Liver (tissue), 9 donors: ENCODE measurements around the gene SF3B1. TPM values are rescaled to one million over a fixed set of nuclear protein-coding genes. Genes with fewer than 3 reads are reported as not detected.
"Not testable (repeated sequence)": the region's sequence is repeated elsewhere in the genome, so short reads cannot be mapped to it uniquely, and the experiment has no call there.

ENCODE experiments used
- DNase-seq: peaks from one replicate; pipeline ENCODE4 v3.0.0-alpha.2; 2017; ENCODE audit warnings: low spot score
- H3K27ac ChIP-seq, 2 donors: one replicate each; pipeline ENCODE4 v1.7.0; 2013; ENCODE audit warnings: inconsistent platforms in 2 of 2, low read length in 2 of 2, control low read depth in 1 of 2, low read depth in 1 of 2, mild to moderate bottlenecking in 1 of 2
- H3K27me3 ChIP-seq, 4 donors: one replicate each; pipeline versions ENCODE4 v1.6.1 to v1.7.0; 2013; ENCODE audit warnings: low read length in 3 of 4, inconsistent platforms in 1 of 4, mild to moderate bottlenecking in 1 of 4, moderate library complexity in 1 of 4; ENCODE audit not compliant: control insufficient read depth in 4 of 4, insufficient read depth in 4 of 4
- H3K36me3 ChIP-seq, 4 donors: one replicate each; pipeline versions ENCODE4 v1.6.1 to v1.7.0; 2013; ENCODE audit warnings: low read length in 3 of 4, mild to moderate bottlenecking in 3 of 4, low read depth in 1 of 4, moderate library complexity in 1 of 4; ENCODE audit not compliant: control insufficient read depth in 4 of 4, insufficient read depth in 3 of 4
- H3K4me1 ChIP-seq, 4 donors: one replicate each; pipeline versions ENCODE4 v1.6.1 to v1.7.0; 2013; ENCODE audit warnings: low read length in 3 of 4, mild to moderate bottlenecking in 3 of 4, moderate library complexity in 1 of 4; ENCODE audit not compliant: control insufficient read depth in 4 of 4, insufficient read depth in 4 of 4
- H3K4me3 ChIP-seq, 3 donors: one replicate each; pipeline versions ENCODE4 v1.6.1 to v1.7.0; 2013; ENCODE audit warnings: low read length in 3 of 3, control low read depth in 1 of 3, low read depth in 1 of 3, mild to moderate bottlenecking in 1 of 3
- H3K9ac ChIP-seq, 2 donors: one replicate each; pipeline ENCODE4 v1.7.0; 2013; ENCODE audit warnings: low read length in 2 of 2, mild to moderate bottlenecking in 2 of 2, moderate library complexity in 2 of 2, control low read depth in 1 of 2, low read depth in 1 of 2
- H3K9me3 ChIP-seq, 4 donors: one replicate each; pipeline versions ENCODE4 v1.6.1 to v1.7.0; 2013; ENCODE audit warnings: low read length in 3 of 4; ENCODE audit not compliant: control insufficient read depth in 4 of 4
- ATF3 ChIP-seq: IDR thresholded peaks from 2 replicates; pipeline ENCODE4 v1.6.1; 2016; ENCODE audit warnings: antibody characterized with exemption
- EGR1 ChIP-seq, 2 donors: IDR thresholded peaks; 2 replicates each; pipeline ENCODE4 v1.6.1; 2016 to 2018; ENCODE audit warnings: antibody characterized with exemption in 2 of 2, low read depth in 2 of 2
- FOXA2 ChIP-seq: IDR thresholded peaks from 2 replicates; pipeline ENCODE4 v1.6.1; 2016; ENCODE audit warnings: antibody characterized with exemption
- JUND ChIP-seq, 2 donors: IDR thresholded peaks; 2 replicates each; pipeline ENCODE4 v1.6.1; 2016; ENCODE audit warnings: antibody characterized with exemption in 2 of 2
- NR2F2 ChIP-seq: IDR thresholded peaks from 2 replicates; pipeline ENCODE4 v1.6.1; 2016; ENCODE audit warnings: antibody characterized with exemption
- RAD21 ChIP-seq, 2 donors: IDR thresholded peaks; 2 replicates each; pipeline ENCODE4 v1.6.1; 2016; ENCODE audit warnings: antibody characterized with exemption in 2 of 2, mild to moderate bottlenecking in 2 of 2
- RXRA ChIP-seq, 2 donors: IDR thresholded peaks; 2 replicates each; pipeline ENCODE4 v1.6.1; 2017 to 2018; ENCODE audit warnings: antibody characterized with exemption in 2 of 2, mild to moderate bottlenecking in 1 of 2
- TAF1 ChIP-seq: conservative IDR thresholded peaks from 2 replicates; pipeline ENCODE4 v1.6.1; 2016; ENCODE audit warnings: antibody characterized with exemption, mild to moderate bottlenecking
- ZBTB33 ChIP-seq: IDR thresholded peaks from 2 replicates; pipeline ENCODE4 v1.6.1; 2016; ENCODE audit warnings: antibody characterized with exemption
- WGBS: extraction: QIAGEN DNeasy Blood & Tissue Kit; methylation state at CpG from one replicate; pipeline ENCODE4 v1.1.7; 2013; 5-methylcytosine and 5-hydroxymethylcytosine counted together
- polyA plus RNA-seq, 2 donors: library from polyadenylated mRNA; stranded (reverse) in 1 of 2; unstranded in 1 of 2; fragments of 200-250 nt in 1 of 2; fragments of >200 nt in 1 of 2; fragmentation: Nextera tagmentation in 1 of 2; extraction: Ambion mirVana in 1 of 2; gene quantifications; one replicate each; pipeline versions ENCODE4 v1.2.1 to v1.2.3, GENCODE V29; 2013 to 2015
- total RNA-seq, 2 donors: library from RNA; depleted of rRNA; stranded (reverse); fragments of >200 nt; gene quantifications; one replicate each; pipeline ENCODE4 v1.2.3, GENCODE V29; 2014
- donor health status: healthy.
- donor health status: healthy.
- donor health status: healthy.
- donor health status: healthy.
- donor health status: healthy.

Gene SF3B1
- total and polyA plus RNA-seq, 4 donors: 44.1 to 180 (median 139) TPM

- H3K4me1 ChIP-seq: peaks cover 2 to 25% (median 8%) of the 10 kb centered on the region in 4 donors
- H3K27ac ChIP-seq: peak overlapping the region; percentile 100
- no peaks in the 10 kb centered on the region for H3K9me3 ChIP-seq
- H3K9ac ChIP-seq: peak overlapping the region; percentile 90 to 97
- WGBS: under 1% methylated on average over 11 of the region's 11 CpGs
- DNase-seq: no peak
- TF ChIP-seq TAF1 (peak; percentile 87), FOXA2 (peak; percentile 18), NR2F2 (peak; percentile 16), RAD21 (IDR thresholded peaks at IDR 0.05) (peak; percentile 34 to 37), ZBTB33 (no peak), RXRA (IDR thresholded peaks at IDR 0.05) (peak in 1 of 2 donors; percentile 74)
- H3K27me3 ChIP-seq: no peaks in the 10 kb centered on the region
- H3K4me3 ChIP-seq: peak overlapping the region; percentile 44 to 81 (median 70)
- H3K36me3 ChIP-seq: no peaks in the 10 kb centered on the region
These were observed 17.9 kb upstream of the SF3B1 start for GRCh38 chr2:197452754-197453122.

- H3K27me3 ChIP-seq, DNase-seq, H3K9me3 ChIP-seq, H3K9ac ChIP-seq, H3K27ac ChIP-seq, H3K4me3 ChIP-seq, H3K36me3 ChIP-seq: not testable (repeated sequence)
- peaks cover 0 to 25% (median 8%) of the 10 kb centered on the region in 4 donors for H3K4me1 ChIP-seq
- 91% methylated on average over 6 of the region's 6 CpGs for WGBS
These were observed 16.1 kb upstream of the SF3B1 start for GRCh38 chr2:197450935-197451358.

DNA sequence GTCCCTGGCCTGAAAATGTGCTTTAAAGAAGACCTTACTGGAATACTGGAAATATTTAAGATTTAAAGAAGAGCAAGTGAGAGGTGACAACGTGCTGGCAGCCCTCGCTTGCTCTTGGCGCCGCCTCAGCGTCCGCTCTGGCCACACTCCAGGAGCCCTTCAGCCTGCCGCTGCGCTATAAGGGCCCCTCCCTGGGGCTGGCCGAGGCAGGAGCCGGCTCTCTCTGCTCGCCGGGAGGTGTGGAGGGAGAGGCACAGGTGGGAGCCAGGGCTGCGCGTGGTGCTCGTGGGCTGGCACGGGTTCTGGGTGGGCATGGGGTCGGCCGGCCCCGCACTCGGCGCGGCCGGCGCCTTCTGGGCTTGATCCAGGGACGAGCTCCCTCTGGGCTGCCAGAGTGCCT, 15.6 kb upstream of the SF3B1 start:
- H3K4me1 ChIP-seq: peaks cover 0 to 20% (median 8%) of the 10 kb centered on the region in 4 donors
- no peaks in the 10 kb centered on the region for H3K27me3 ChIP-seq
- H3K9ac ChIP-seq: no peak overlapping the region
- H3K4me3 ChIP-seq: no peak overlapping the region
- no peaks in the 10 kb centered on the region for H3K36me3 ChIP-seq
- no peak for TF ChIP-seq EGR1 (IDR thresholded peaks at IDR 0.05; ENCODE audit: low read depth in 2 of 2)
- 90% methylated on average over 25 of the region's 25 CpGs for WGBS
- H3K27ac ChIP-seq: no peak overlapping the region
- no peak for DNase-seq
- no peaks in the 10 kb centered on the region for H3K9me3 ChIP-seq

DNA sequence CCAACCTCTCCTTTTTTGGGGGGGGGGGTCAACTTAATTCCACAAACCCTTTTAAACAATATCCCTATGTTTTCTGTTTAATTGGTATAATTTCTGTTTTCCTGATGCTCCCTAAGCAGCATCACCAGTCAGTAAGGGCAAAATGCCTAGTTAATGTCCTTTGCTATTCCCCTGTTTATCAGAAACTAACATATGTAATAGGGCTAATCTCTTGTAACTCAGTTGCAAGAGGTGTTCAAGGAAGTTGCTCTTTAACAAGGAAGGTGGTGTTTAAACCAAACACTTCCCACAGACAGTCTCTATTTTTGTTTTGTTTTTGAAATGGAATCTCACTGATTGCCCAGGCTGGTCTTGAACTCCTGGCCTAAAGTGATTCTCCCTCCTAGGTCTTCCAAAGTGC, 12.0 kb upstream of the SF3B1 start:
- H3K36me3 ChIP-seq: no peaks in the 10 kb centered on the region
- H3K27ac ChIP-seq: no peak overlapping the region
- H3K4me1 ChIP-seq: peaks cover 0 to 2% (median 1%) of the 10 kb centered on the region in 4 donors
- no peak overlapping the region for H3K9ac ChIP-seq
- no peaks in the 10 kb centered on the region for H3K9me3 ChIP-seq
- H3K4me3 ChIP-seq: no peak overlapping the region
- DNase-seq: no peak
- no peaks in the 10 kb centered on the region for H3K27me3 ChIP-seq
- TF ChIP-seq ATF3 (no peak), JUND (IDR thresholded peaks at IDR 0.05) (no peak)
